Gastrocnemius medialis (tissue), 4 donors: ENCODE results near the gene TRAIP.

Source experiments
- POLR2A ChIP-seq, 2 donors: fragments of 450-650 bp; IDR thresholded peaks; one replicate each; pipeline ENCODE4 v1.6.1; 2017; ENCODE audit warnings: antibody characterized with exemption in 2 of 2, mild to moderate bottlenecking in 2 of 2, moderate library complexity in 2 of 2
- TF ChIP-seq, protein P1 (sequence below), 5 experiments: fragments of 450-650 bp in 3 of 5; fragments of 200-600 bp in 2 of 5; sonication (generic) in 2 of 5; IDR thresholded peaks in 4 of 5; conservative IDR thresholded peaks in 1 of 5; 1 replicate in 4 of 5; 2 replicates in 1 of 5; pipeline ENCODE4 v1.5.1; 2016 to 2019; ENCODE audit warnings: antibody characterized with exemption in 5 of 5, mild to moderate bottlenecking in 3 of 5, moderate library complexity in 3 of 5

DNA sequence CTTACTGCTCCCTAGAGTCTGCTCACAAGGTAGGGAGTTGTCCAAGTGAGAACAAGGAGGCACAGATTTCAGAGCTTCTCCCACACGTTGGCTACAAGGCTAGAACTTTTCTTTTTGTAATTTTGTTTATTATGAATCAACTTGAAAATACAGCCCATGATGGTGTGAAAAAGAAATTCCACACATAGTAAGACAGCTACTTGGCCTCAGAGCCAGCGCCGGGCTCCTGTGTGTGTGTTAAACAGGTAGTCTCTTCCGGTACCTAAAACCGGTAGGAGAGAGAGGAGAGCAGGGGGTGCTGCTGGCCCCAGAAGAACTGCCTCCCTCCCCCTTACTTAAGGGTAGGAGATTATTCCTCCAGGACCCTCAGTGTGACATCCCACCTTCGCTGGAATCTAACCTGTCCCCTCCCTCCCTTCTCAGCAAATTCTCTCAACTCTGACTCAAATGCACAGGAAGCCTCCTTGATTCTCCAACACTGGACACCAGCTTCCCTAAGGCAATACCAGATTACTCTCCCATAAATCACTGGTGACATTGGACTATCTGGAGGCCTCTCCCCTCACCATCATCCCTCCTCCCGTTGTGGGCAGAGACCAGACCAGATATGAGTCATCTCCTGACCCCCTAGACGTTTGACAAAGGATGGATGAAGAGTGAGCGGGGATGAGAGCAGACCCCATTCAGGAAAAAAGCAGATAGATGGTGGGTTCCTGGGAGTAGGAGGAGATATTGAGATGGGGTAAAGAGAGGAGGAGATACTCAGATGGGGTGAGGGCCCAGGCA lies 65.5 kb downstream of the TRAIP start:
- TF ChIP-seq, protein P1, sequence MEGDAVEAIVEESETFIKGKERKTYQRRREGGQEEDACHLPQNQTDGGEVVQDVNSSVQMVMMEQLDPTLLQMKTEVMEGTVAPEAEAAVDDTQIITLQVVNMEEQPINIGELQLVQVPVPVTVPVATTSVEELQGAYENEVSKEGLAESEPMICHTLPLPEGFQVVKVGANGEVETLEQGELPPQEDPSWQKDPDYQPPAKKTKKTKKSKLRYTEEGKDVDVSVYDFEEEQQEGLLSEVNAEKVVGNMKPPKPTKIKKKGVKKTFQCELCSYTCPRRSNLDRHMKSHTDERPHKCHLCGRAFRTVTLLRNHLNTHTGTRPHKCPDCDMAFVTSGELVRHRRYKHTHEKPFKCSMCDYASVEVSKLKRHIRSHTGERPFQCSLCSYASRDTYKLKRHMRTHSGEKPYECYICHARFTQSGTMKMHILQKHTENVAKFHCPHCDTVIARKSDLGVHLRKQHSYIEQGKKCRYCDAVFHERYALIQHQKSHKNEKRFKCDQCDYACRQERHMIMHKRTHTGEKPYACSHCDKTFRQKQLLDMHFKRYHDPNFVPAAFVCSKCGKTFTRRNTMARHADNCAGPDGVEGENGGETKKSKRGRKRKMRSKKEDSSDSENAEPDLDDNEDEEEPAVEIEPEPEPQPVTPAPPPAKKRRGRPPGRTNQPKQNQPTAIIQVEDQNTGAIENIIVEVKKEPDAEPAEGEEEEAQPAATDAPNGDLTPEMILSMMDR (IDR thresholded peaks at IDR 0.05 in 4 of 5, conservative IDR thresholded peaks at IDR 0.05 in 1 of 5) = no peak
- TF ChIP-seq POLR2A (IDR thresholded peaks at IDR 0.05) = no peak
